Gastroesophageal sphincter (tissue), 3 donors: ENCODE measurements around the gene HLA-B.

Experiments
- CTCF ChIP-seq, 4 experiments: fragments of 200-600 bp in 2 of 4; fragments of 450-650 bp in 2 of 4; sonication (generic) in 1 of 4; IDR thresholded peaks; one replicate each; pipeline ENCODE4 v1.5.1; 2017 to 2019; ENCODE audit warnings: antibody characterized with exemption in 4 of 4, mild to moderate bottlenecking in 2 of 4, moderate library complexity in 2 of 4
- EP300 ChIP-seq: sonication (generic); formaldehyde crosslinking; IDR thresholded peaks from one replicate; pipeline ENCODE4 v1.6.1; 2017; ENCODE audit warnings: antibody characterized with exemption, mild to moderate bottlenecking
- POLR2A ChIP-seq, 2 donors: fragments of 450-650 bp; IDR thresholded peaks; one replicate each; pipeline ENCODE4 v1.6.1; 2017; ENCODE audit warnings: antibody characterized with exemption in 2 of 2, mild to moderate bottlenecking in 2 of 2, moderate library complexity in 1 of 2

DNA sequence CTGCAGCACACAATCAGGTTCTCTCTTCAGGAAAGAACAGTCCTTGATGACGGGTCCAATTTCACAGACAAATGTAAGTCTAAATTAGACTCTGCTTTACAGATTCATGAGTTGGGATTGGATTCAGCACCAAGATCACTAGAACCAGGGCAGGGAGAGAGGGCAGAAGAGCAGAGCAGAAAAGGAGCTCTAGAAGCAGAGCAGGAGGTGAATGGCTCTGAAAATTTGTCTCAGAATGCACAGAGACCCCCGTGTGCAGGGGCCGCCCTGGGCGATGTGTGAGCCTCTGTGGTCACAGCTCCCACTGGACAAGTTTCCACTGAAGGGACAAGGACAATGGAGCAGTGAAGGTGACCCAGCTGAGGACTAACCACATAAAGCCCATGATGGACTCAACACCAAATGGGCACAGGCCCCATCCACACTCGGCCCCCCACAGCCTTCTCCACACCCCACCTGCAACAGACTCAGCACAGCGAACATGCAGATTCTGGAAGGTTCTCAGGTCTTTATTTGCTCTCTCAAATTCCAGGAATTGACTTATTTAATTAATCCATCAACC is 3.5 kb downstream of the HLA-B start:
- no peak for TF ChIP-seq CTCF (IDR thresholded peaks at IDR 0.05)
- no peak for TF ChIP-seq EP300
- no peak for TF ChIP-seq POLR2A (IDR thresholded peaks at IDR 0.05)
